RPMI7951 (cell line): ENCODE measurements around the gene SLC6A18. TPM values are rescaled to one million over a fixed set of nuclear protein-coding genes. Genes with fewer than 3 reads are reported as not detected.

Source experiments
- DNase-seq: peaks from one replicate; pipeline ENCODE4 v3.0.0-alpha.2; 2012; ENCODE audit warnings: low read depth
- total RNA-seq: library from RNA; depleted of rRNA; stranded (reverse); fragments of >200 nt; shearing (Covaris generic); gene quantifications from 2 replicates; pipeline ENCODE4 v1.2.3, GENCODE V29; 2014

Gene SLC6A18
- total RNA-seq, 1 experiment from 2014 or later, result not detected

- DNase-seq, result no peak
Observed at GRCh38 chr5:1202798-1203185, 22.4 kb upstream of the SLC6A18 start.

- DNase-seq, result no peak
Observed at GRCh38 chr5:1203311-1203967, 21.7 kb upstream of the SLC6A18 start.

GRCh38 chr5:1203968-1204692 is 21.1 kb upstream of the SLC6A18 start:
- DNase-seq, result no peak

- DNase-seq, result peak; percentile 41
Observed at GRCh38 chr5:1204693-1205242, 20.4 kb upstream of the SLC6A18 start.

DNA sequence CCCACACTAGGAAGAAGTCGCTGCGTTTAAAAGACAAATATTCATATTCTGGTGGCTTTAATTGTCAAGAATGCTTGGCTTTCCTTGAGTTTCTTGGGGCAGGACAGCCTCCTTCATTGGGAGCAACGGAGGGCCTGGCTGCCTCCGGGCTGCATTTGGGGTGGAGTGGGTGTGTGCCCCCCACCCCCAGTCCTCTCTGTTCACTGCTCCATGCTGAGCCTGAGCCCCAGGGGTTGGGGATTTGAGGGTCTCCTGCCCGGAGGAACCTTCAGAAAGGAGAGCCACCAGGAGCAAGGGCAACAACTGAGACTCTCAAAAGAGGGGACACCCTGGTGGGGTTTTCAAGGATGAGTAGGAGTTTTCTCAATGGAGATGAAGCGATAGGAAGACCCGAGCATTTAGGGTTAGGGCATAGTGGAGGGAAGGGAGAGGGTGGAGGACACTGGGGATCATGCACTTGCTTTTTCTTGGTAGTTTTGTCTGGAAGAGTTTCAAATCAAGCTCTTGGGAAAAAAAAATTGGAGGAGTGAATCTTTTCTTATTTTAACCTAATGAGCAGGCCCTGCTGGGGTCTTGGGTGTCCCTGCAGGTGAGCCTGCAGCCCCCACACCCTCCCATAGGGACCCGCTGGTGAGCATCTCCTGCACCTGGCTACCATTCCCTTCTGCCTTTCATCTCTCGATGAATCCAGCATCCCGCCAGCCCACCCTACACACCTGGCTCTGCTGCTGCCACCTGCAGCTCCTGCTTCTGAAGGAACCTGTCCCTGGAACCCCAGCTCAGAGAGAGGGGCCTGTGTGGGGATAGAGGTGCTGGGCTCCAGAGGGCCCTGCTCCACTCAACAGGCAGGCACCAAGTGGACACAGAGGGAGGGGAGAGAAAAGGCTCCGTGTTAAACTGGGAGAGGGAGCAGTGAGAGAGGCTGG is 19.7 kb upstream of the SLC6A18 start:
- DNase-seq, result no peak

- DNase-seq, result no peak
Observed at GRCh38 chr5:1206521-1207412, 18.4 kb upstream of the SLC6A18 start.

DNA sequence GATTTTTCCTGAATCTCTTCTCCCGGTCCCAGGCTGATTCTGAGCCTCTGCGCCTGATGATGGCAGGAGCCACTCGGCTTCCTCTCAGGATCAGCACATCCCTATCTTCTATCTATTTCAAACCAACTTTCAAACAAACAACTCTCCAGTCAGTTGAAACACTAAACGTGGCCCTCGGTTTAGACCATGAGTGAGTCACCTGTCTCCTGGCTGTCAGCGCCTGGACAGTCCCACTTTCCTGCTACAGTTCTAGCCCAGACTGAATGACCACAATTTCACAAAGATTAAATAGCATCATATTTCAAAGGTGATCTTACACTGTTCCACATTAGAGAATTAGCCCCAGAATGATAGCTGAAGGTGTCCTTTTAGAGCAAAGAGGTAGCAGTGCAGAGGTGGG is 17.6 kb upstream of the SLC6A18 start:
- no peak for DNase-seq

DNA sequence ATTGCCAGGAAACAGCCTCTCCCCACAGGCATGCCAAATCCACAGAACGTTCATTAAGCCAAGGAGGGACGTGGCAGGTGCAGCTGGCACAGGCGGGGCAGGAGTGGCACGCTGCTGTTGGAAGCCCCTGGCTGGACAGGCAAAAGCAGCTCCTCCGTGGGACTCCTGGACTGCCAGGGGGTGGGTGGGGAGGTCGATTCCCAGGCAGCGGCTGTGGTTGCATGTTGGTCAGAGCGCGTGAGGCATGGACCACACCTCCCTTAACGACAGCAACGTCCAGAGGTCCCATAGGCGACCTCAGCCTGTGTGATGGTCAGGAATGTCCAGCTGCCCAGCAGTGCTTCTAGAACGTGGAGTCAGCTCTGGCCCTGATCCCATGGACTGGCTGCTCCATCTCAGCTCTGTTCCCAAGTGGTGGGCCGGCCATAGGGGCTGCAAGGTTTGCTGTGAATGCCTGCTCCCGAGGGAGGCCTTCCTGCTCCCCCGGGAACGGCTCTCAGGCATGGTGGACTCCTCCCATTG is 16.9 kb upstream of the SLC6A18 start:
- DNase-seq, result no peak

GRCh38 chr5:1208743-1209488 is 16.3 kb upstream of the SLC6A18 start:
- DNase-seq, result peak; percentile 25

GRCh38 chr5:1209489-1209852 is 15.7 kb upstream of the SLC6A18 start:
- DNase-seq, result no peak

GRCh38 chr5:1209896-1210776 is 15.0 kb upstream of the SLC6A18 start:
- DNase-seq, result no peak

GRCh38 chr5:1210832-1211251 is 14.3 kb upstream of the SLC6A18 start:
- no peak for DNase-seq

- DNase-seq, result no peak
Observed at GRCh38 chr5:1211701-1212100, 13.5 kb upstream of the SLC6A18 start.

- DNase-seq, result no peak
Observed at GRCh38 chr5:1212271-1212670, 12.9 kb upstream of the SLC6A18 start.

DNA sequence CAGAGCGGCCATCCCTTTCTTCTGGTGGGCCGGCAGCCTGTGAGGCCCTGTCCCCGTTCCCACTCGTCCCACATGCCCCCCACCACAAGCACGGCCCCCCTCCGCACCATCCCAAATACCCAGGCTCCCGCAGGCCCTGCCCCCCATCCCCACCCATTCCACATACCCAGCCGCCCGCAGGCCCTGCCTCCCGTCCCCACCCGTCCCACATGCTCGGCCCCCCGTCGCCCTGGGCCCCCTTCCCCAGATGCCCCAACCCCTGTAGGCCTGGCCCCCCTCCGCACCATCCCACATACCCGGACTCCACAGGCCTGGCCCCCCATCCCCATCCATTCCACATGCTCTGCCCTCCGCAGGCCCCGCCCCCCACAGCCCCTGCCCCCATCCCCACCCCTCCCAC is 12.3 kb upstream of the SLC6A18 start:
- no peak for DNase-seq

- no peak for DNase-seq
Observed at GRCh38 chr5:1213508-1214162, 11.5 kb upstream of the SLC6A18 start.

- DNase-seq, result no peak
Observed at GRCh38 chr5:1214163-1214935, 10.8 kb upstream of the SLC6A18 start.

- DNase-seq, result no peak
Observed at GRCh38 chr5:1214936-1215220, 10.3 kb upstream of the SLC6A18 start.
